HS-27A (cell line): ENCODE measurements around the gene KCNMA1.

Source experiments
- DNase-seq: peaks from one replicate; pipeline ENCODE4 v3.0.0-alpha.2; 2012; ENCODE audit warnings: low read depth, missing footprints

Gene KCNMA1

DNA sequence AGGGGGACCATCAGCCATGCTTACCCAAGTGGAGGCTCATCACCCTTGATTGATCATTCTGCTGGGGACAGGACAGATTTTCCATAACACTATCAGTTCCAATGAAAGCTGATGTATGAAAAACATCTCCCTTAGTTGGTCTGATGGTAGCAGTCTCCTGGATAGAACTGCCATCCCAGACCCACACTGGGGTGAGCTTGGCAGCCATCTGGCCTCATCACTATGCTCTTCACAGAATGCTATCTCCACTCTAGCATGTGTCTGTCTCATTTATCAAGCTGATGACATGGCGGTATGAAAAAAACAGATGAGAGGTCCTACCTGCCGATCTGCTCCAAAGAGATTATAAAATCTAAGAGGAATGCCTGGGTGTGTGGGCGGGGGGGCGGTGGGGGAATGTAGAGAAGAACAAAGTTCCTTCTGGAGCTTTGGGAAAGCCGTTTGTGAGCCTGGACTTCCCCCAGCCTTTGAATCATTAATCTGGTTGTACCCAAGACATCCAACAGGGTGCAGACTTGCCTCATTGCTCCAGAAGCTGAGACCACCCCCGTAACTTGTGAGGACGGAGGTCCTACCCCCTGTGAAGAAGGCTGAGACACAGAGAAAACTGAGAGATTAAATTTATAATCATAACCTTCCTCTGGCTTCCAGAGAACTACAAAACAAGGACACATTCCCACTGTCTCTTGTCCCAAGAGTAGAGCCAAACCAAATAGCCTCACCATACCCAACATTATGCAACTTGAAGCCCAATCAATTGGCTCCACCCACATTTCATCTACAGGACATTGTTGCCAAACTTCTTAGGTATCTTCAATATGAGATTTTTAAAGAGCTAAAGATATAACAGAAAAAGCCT is 340.8 kb downstream of the KCNMA1 start:
- DNase-seq, result no peak

DNA sequence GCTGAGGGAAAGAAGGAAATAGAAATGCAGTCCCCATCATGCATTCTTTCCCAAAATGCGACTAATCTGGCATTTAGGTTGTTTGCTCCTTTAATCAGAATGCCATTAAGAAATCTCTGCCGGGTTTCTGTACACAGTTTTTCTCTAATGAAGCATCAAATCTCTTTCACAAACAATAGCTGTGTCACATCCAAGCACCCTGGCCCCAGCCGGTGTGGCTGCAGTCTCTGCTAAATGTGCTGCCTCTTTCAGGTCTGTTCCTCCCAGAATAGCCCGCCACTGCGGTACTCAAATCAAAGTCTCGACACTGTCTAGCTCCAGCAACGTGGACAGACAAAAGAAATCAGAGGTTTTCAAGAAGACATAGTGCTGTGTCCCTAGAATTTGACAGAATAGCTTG is 343.8 kb downstream of the KCNMA1 start:
- DNase-seq, result no peak

DNA sequence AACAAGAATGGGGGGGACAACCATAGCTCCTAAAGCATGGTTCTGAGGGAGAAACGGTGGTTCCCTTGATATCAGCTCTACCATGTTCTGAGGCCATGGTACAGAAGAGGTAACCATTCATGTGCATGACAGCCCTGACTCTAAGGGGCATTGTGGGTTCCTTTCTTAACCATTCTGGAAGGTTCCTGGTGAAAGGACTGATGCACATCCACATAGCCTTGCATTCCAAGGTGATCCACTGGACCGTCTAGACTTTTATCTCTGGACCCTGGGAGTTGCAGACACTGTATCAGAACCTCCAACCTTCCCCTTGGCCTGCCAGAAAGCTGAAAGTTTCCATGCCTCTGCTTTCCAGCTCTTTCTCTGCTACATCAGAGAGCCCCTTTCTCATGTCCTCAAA is 344.3 kb downstream of the KCNMA1 start:
- no peak for DNase-seq

DNA sequence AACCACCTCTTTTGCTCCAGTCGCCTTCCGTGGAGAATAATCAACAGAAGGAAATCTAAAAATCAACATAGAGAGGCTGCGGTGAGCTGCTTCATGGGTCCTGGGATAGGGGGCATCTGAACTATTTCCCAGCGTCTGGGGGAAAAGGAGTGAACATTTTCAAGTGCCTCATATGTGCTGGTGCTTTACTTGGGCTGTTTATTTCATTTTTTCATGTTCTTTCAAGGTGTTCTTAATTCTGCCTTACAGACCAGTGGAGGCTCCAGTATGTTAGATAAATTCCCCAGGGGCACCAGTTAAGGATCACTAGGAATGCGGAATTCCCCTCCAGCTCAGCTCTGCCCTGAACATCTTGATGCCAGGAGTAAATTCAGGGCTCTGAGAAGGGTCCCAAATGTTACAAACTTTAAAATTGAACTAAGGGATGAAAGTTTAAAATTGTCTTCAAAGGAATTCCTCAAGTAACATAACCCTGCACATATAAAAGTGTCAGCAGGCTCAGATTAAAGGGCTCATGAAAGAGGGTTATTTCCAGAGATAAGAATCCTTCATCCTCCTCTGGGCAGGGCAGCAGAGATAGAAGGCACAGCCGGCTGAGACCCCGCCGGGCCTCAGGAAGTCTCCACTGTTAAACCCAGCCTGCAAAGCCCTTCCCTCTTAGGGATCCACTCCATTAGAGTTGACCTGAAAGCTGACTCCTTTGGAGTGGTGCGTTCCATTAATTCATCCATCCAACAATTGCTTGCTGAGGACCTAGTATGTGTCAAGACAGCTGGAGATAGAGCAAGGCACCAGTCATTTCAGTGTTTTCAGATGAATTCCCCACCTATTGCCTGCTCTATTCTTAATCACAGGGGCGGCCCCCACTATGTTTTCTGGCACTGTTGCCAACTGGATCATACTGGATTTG is 345.8 kb downstream of the KCNMA1 start:
- DNase-seq, result no peak

DNA sequence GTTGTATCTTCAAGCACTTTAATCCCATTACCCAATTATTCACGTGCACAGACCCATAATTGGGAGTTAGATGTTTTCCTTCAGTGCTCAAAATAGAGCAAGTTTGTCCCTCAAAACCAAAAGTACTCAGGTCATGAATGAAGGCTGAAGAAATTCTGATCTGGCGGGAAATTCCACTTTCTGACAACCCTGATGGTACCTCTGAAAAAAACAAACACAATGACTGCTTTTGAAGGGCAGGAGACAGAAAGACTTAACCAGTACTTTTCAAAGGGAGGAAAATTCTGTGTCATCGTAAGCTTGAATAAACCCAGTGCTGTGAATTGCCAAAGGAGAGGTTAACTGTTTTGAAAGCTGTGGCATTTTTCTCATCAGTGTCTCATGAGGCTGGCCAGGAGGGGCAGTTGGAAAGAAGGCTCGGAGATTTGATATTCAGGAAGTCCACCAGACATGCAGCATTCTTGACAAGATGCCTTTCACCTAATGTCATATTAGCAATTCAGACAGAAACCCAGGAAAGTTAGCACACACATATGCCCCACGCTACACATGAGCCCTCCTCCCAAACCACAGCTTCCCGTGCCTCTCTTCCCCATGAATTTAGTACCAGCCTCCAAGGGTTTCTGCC is 347.0 kb downstream of the KCNMA1 start:
- peak; percentile 82 for DNase-seq

DNA sequence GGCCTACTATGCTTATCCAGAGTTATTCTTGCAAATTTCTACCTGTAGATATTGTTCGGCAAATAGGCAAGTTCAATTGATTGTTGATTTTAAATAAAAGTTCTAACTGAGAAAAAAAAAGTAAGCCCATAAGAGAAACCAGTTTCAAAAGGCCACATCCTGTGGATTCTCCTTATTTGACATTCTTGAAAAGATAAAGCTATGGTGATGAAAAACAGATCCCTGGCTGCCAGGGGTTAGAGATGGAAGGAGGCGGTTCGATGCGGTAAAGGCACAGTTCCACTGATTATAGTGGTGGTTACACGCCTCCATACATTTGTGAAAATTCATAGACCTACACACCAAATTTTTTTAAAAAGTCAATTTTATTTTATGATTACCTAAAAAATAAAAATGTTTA is 347.8 kb downstream of the KCNMA1 start:
- no peak for DNase-seq

DNA sequence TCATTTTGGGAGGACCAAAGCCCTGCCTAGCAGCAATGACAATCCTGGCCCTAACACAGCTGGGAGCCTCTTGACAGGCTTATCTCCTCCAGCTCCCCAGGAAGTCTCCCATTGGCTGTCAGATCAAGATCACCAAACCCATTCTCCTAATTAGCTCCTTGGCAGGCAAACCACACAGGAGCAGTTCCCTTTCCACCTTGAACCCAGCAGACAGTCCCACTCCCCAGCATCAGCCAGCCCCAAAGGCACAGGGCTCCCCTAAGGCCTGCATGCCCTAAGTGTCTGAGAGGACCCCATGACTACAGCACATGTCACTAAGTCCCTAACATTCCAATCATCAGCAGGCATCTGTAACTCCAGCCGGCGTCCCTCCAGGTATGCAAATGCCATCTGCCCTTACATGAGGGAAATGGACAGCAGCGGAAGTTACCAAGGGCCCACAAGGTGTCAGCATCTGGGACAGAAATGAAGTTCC is 348.5 kb downstream of the KCNMA1 start:
- no peak for DNase-seq

DNA sequence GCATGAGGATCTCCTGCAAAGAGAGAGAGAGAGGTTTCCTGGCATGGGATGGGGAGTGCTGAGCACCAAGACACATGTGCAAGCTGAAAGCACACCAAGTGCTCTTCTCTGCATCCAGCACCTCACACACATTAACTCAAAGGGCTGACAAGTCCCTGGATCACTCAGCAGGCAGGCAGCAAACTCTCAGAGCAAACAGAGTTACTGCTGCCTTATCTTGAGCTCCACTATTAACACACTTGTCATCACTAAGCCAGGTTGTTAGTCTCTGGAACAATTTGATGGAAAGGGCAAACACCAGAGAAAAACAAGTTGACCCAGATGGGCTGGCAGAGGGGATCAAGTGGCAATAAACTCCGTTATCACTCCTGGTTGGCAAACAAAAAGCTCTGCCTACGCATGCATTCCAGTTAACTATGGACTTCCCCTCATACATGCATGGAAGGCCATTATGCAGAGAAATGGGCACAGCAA is 349.9 kb downstream of the KCNMA1 start:
- DNase-seq, result no peak

DNA sequence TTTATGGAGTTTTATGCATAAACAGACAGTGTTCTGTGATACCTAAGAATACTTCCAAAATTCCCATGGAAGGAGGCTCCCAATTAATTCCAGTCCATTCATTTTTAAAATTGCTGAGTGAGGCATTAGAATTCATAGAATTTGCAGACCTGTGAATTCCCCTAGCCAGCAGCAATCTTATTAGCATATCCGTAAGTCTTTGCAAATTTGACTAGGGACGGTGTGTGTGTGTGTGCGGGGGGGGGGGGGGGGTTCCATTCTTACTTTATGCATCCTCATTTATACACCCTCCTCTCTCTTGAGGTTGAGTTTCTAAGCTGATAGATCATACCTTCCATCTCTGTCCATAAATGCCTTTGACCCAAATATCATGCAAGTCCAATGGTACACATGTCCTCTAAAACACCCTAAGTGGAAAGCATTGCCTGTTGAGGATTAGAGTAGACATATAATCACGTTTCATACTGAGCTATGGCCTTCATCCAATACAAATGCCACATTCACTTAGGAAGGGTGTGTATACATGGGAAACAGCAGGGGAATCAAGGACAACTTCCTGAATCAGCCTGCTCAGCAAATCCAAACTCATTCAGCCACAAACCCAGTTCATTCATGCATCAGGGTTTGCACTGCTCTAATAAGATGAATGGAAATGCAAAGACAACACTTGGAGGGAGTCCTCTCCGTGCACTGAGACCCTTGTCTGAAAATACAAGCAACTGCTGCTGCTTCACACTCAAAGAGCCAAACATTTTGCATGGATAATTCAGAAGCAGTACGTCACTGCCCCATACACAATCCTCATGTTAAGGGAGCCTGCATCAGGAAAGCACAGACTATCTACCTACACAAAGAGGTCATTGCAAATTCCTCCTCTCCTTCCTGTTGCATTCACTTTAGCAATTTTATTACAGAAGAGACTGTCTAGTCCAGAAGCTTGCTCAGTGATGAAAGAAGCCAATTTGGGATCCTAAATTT is 350.8 kb downstream of the KCNMA1 start:
- DNase-seq, result no peak

DNA sequence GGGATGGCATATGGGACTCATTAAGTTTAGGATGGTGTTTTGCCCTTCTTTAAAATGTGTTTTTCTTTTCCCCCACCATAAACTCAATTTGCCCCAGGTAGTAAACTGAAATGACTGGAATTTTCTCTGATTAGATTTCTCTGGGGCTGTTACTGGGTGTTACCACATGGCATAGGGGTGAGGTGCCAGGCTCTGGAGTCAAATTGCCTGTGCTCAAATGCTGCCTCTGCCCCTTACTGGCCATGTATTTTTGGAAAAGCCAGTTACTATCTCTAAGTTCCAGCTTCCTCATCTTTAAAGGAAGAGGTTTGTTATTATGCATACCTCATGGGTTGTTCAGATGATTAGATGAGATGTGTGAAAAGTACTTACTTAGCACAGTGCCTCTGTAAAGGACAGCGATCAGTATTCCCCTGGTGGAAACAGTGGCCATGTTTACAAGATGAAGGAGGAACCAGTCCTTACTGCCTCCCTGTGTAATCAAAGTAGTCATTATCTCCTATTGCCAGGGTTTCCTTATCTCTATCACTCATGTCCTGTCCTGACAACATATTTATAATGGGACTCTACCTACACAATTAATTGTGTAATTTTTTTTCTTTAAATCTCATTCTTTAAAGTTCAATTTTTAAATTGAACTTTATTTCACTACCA is 352.0 kb downstream of the KCNMA1 start:
- DNase-seq, result no peak

DNA sequence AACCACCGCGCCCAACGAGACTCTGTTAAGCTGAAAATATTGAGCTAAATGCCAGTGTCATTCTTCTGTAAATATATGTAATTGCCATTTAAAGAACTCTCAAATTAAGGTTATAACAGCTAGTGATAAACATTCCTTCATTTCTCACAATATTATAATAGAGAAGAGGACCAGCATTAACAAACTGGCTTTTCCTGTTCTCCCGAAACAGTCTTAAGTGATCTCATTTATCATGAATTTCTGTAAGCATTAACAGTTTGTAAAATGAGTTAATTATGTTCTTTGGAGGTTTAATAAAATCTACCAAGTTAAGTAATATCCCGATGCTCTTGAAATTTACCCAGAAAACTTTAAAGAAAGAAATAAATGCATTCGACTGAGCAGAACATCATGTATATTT is 352.8 kb downstream of the KCNMA1 start:
- no peak for DNase-seq

DNA sequence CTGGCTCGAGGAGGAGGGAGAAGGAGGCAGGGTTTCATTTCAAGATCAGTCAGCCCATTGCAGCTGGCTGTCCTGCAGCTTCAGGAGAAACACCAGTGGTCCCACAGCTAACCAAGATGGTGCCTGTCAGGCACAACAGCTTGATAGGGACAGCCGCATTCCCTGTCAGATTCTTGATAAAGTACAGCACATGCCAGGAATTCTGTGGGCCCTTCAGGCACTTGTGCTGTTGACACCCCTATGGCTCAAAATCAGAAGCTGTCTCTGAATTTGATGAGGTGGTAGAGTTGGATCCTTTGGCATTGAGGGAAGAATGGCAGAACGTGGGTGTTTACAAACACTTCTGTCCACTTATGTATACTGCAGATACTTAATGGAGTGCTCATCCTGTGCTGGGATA is 354.3 kb downstream of the KCNMA1 start:
- DNase-seq, result no peak

DNA sequence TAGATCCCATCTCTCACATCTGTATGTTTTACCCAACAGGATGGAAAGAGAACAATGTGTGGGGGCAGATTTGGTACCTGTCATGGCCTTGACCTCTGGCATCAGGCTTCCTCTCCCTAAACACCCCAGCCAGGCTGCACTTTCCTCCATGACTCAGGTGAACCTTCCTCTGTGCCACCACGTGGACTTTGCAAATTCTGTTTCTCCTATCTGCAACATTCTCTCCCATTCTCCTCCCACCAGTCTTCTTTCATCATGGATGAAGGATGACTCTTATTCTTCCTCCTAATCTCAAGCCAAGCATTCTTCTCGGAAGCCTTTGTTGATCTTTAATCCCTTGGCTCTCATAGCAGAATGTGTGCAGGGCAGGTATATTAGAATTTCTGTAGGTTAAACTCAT is 355.4 kb downstream of the KCNMA1 start:
- DNase-seq, result no peak

DNA sequence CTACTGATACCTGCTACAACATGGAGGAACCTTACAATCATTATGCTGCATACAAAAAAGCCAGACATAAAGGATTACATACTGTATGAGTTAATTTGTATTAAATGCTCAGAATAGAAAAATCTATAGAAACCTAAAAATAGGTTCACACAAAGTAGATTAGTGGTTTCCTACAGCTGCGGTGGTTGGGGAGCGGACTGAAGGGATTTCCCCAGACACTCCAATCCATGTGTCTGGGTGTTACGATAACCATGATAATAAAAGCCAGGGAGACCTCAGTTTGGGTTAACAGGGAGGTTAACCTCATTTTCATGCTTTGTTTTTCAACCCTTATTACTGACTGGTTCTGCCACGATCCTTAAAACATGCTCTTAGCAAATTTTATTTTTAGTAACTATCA is 355.9 kb downstream of the KCNMA1 start:
- DNase-seq, result no peak

DNA sequence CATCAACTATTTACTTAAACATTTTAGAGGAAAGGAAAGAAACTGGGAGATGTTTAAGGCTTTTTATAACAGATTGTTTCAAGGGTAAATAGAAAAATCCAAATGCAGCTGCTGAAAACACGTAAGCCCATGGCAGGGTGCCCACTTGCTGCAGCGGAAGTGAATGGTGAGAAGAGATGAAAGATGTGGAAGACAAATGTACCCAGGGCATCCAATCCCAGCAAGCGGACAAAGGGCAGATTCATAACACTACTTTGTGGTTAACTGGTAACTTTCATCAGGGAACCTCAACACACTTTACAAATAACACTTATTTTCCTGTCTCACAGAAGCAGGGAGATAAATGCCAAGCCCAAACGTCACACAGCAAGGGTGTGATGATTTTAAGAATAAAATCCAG is 358.4 kb downstream of the KCNMA1 start:
- DNase-seq, result no peak

DNA sequence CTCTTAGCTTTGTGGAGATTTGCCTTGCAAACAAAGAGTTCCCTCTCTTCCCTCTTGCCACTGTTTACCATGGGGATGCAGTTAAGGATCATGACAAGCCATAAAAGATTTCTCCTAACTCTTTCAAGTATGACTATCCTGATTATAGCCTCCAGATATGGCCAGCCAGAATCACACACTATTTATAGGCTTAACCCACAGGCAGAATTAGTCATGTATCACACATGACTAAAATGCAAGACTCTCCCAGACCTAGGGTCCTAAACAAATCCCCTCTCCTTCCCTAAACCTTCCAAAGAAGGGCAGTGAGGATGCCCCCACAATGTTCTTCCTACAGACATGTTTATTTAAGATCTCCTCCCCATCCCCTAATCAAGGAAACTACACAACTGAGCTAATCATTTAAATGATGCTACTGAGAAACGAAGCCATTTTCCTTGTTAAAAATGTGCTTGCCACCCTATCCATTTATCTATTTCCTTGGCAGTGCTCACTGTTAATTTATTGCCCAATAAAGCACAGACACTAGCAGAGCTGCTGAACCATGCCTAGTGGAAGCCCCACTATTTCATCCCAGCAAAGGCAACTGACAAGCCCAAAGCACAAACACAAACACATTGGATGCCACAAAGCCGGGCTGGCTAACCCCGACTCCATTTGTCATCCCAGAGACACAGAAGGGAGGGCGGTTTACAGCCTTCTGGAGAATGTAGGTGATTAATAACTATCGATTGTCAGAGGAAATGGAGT is 363.4 kb downstream of the KCNMA1 start:
- DNase-seq, result no peak

DNA sequence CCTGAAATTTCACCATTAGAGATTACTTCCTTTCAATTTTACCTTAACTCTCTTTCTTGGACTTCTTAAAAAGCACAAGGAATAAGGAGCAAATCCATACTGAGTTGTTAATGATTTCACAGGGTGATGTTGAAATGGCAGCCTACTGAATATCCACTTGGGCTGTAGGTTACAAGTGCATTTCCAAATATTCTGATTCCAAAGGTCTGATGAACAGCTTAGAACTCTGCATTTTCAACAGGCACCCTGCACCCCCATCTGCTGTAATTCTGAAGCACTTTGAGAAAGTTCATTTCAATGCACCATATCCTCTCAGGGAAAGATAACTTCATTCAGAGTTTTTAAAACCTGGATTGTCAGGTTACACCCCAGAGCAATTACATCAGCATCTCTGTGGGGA is 368.4 kb downstream of the KCNMA1 start:
- no peak for DNase-seq

DNA sequence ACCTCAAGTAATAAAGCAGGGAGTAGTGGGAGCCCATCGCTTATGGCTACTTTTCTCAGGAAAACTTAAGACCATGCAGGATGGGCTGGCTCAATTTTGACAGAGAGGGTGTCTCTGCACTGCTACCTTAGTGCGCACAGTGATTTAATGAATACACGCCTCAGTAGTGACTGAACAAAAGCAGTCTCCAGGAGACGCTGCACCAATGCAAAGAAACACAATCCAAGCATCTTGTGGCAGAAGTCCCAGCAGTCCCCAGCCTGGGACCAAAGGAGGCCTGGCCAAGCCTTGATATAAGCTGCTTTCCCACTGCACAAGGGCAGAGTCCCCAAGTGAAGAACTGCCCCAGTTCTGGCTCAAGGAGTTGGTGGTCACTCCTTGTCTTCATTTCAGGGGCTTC is 368.9 kb downstream of the KCNMA1 start:
- DNase-seq, result no peak

DNA sequence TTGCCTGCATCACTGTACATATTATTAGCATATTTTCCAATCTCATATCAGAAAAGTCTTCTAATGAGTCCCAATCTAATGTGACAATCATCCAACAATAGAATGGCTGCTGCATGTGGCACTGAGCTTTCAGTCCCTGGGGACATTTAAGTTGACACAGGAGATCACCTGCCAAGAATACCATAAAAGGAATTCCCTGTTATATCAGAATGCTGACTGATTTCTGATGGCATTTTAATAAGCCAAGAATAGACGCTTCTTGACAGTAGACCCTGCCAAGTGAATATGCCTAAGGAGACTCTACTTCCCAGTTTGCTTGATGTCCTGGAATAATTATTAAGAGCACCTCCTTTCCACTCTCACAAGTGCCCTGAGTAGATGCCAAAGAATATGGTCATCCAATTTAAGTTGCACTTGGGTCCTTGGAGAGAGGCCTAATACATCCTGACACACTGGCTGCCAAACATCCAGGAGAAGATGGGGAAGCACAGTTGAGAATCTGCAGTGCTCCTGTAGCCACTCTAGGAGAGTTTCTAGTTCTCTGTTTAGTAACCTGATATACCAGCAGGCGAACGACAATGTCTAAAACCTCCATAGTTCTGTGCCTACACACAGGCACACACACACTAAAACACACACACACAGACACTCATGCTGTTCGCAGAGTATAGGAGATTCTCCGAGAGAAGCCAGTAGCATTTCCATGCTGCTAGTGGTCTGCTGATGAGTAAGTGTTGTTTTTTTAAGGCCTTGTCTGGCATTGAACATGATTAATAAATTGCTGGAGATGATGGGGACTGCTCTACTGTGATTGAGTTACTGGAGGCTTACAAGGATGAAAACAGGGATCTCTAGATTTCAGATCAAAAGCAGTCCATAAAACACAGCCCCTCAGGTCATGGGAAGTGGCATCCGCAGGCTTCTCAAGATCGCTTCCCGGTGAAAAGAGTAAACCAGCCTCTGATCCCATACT is 369.6 kb downstream of the KCNMA1 start:
- no peak for DNase-seq
